C4-2B (cell line): Measurements from ENCODE around the gene PHPT1.

Experiments used
- ZFX ChIP-seq: fragments of 450-650 bp; IDR thresholded peaks from 2 replicates; pipeline ENCODE4 v1.6.1; 2017
- TF ChIP-seq, protein P1 (sequence below): fragments of 450-650 bp; conservative IDR thresholded peaks from 2 replicates; pipeline ENCODE4 v1.5.1; 2017; ENCODE audit warnings: mild to moderate bottlenecking

GRCh38 chr9:136820971-136821825, 28.0 kb upstream of the PHPT1 start:
- TF ChIP-seq, protein P1, sequence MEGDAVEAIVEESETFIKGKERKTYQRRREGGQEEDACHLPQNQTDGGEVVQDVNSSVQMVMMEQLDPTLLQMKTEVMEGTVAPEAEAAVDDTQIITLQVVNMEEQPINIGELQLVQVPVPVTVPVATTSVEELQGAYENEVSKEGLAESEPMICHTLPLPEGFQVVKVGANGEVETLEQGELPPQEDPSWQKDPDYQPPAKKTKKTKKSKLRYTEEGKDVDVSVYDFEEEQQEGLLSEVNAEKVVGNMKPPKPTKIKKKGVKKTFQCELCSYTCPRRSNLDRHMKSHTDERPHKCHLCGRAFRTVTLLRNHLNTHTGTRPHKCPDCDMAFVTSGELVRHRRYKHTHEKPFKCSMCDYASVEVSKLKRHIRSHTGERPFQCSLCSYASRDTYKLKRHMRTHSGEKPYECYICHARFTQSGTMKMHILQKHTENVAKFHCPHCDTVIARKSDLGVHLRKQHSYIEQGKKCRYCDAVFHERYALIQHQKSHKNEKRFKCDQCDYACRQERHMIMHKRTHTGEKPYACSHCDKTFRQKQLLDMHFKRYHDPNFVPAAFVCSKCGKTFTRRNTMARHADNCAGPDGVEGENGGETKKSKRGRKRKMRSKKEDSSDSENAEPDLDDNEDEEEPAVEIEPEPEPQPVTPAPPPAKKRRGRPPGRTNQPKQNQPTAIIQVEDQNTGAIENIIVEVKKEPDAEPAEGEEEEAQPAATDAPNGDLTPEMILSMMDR = no peak
- TF ChIP-seq ZFX = no peak
